ENCODE measurements around the gene MEF2C. TPM values are rescaled to one million over a fixed set of nuclear protein-coding genes. Genes with fewer than 3 reads are reported as not detected.

The MEF2C gene
- total and polyA plus RNA-seq, 2 experiments from 2014 or later = 0.97 to 1.6 TPM

- no peaks in the 10 kb centered on the region for H3K36me3 ChIP-seq (ENCODE audit: insufficient read depth)
- DNase-seq (ENCODE audit: low spot score) (no peak), ATAC-seq (no peak)
- H3K27ac Mint-ChIP-seq = no peak overlapping the region
- no peak overlapping the region for H3K27ac ChIP-seq (ENCODE audit: low read depth)
- H2AFZ ChIP-seq = no peak overlapping the region
- no peaks in the 10 kb centered on the region for H4K20me1 ChIP-seq (replicated peaks; ENCODE audit: insufficient read depth)
- peaks cover 8% of the 10 kb centered on the region; the same call in 2 of the 3 replicates for H3K9me3 Mint-ChIP-seq
- H3K4me3 Mint-ChIP-seq = no peak overlapping the region
- peaks cover 10% of the 10 kb centered on the region for H3F3A ChIP-seq (replicated peaks; ENCODE audit: low read depth)
- H3K4me1 Mint-ChIP-seq = peaks cover 50% of the 10 kb centered on the region
- no peak overlapping the region for H3K4me3 ChIP-seq
- peaks cover 49% of the 10 kb centered on the region for H3K4me1 ChIP-seq (ENCODE audit: insufficient read depth)
- H3K79me2 ChIP-seq (replicated peaks; ENCODE audit: insufficient read depth) = no peaks in the 10 kb centered on the region
- H3K36me3 Mint-ChIP-seq (ENCODE audit: low read depth) = no peaks in the 10 kb centered on the region
- peaks cover 37% of the 10 kb centered on the region for H3K27me3 Mint-ChIP-seq (ENCODE audit: insufficient read depth, low read depth, poor library complexity)
- H3K27me3 ChIP-seq (ENCODE audit: insufficient read depth) = peaks cover 45% of the 10 kb centered on the region
- no peak for TF ChIP-seq REST (IDR thresholded peaks at IDR 0.05; ENCODE audit: unreplicated experiment)
- no peak for TF ChIP-seq ZNF462 (CRISPR knock-in tag; IDR thresholded peaks at IDR 0.05)
- TF ChIP-seq EZH2phosphoT487 (IDR thresholded peaks at IDR 0.05; ENCODE audit: unreplicated experiment) = no peak
- no peak for TF ChIP-seq POLR2AphosphoS5 (IDR thresholded peaks at IDR 0.05; ENCODE audit: low read depth)
- no peak for TF ChIP-seq CTCF (conservative IDR thresholded peaks at IDR 0.05; ENCODE audit: low read depth in 2 of 2)
- TF ChIP-seq CREB1 (CRISPR knock-in tag; IDR thresholded peaks at IDR 0.05; ENCODE audit: low read depth) = no peak
- no peak for TF ChIP-seq STAT1 (IDR thresholded peaks at IDR 0.05; ENCODE audit: unreplicated experiment)
- TF ChIP-seq NANOG (IDR thresholded peaks at IDR 0.05; ENCODE audit: borderline replicate concordance) = no peak
- TF ChIP-seq ZNF114 (CRISPR knock-in tag; IDR thresholded peaks at IDR 0.05) = no peak
- no peak for TF ChIP-seq JUNB (IDR thresholded peaks at IDR 0.05; ENCODE audit: unreplicated experiment)
- no peak for TF ChIP-seq ETS1 (IDR thresholded peaks at IDR 0.05)
- TF ChIP-seq EZH2 (IDR thresholded peaks at IDR 0.05; ENCODE audit: low read depth, unreplicated experiment) = no peak
- TF ChIP-seq ZNF331 (CRISPR knock-in tag; IDR thresholded peaks at IDR 0.05; ENCODE audit: low read depth) = no peak
- no peaks in the 10 kb centered on the region for H3K9me2 ChIP-seq (ENCODE audit: insufficient read depth)
- H3K4me2 ChIP-seq = no peak overlapping the region
These were observed 184.7 kb downstream of the MEF2C start for GRCh38 chr5:88698290-88698689.
